ENCODE data around the gene GPSM1.

DNA sequence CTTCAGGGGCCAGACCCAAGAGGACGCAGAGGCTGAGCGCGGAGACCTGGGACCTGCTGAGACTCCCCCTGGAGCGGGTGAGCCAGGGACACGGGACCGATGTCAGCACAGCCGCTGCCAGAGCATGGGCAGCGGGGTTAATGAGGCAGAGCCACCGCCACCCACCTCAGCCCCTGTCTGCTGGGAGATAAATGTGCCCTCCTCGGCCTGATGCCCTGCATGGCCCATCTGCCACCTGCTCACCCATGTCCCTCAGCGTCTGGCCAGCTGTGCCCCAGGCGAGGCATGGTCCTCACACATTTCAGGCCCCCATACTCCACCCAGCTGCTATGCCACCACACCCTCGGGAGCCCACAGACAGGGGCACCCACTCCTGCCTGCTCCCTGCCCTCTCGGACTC, 21.4 kb downstream of the GPSM1 start:
- TF ChIP-seq, protein P1, sequence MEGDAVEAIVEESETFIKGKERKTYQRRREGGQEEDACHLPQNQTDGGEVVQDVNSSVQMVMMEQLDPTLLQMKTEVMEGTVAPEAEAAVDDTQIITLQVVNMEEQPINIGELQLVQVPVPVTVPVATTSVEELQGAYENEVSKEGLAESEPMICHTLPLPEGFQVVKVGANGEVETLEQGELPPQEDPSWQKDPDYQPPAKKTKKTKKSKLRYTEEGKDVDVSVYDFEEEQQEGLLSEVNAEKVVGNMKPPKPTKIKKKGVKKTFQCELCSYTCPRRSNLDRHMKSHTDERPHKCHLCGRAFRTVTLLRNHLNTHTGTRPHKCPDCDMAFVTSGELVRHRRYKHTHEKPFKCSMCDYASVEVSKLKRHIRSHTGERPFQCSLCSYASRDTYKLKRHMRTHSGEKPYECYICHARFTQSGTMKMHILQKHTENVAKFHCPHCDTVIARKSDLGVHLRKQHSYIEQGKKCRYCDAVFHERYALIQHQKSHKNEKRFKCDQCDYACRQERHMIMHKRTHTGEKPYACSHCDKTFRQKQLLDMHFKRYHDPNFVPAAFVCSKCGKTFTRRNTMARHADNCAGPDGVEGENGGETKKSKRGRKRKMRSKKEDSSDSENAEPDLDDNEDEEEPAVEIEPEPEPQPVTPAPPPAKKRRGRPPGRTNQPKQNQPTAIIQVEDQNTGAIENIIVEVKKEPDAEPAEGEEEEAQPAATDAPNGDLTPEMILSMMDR (conservative IDR thresholded peaks at IDR 0.05; ENCODE audit: low read depth, low read length), result no peak
- TF ChIP-seq EZH2 (IDR thresholded peaks at IDR 0.05; ENCODE audit: low read length, unreplicated experiment) (no peak), EZH2phosphoT487 (IDR thresholded peaks at IDR 0.05; ENCODE audit: borderline replicate concordance, low read length) (no peak)

Measured in PC-3 (cell line).